Activated effector memory CD4-positive, alpha-beta T cell treated with Interleukin-2 at 50 U/mL for 16 hours (primary cell): Measurements from ENCODE around the gene RPP25L.

Source experiments
- DNase-seq: peaks from one replicate; pipeline ENCODE4 v3.0.0-alpha.2; 2020

The RPP25L gene

GRCh38 chr9:34637356-34638137, 25.6 kb upstream of the RPP25L start, which contains the start of gene SIGMAR1:
SIGMAR1 (minus strand) TSS chr9:34637787; CDS start chr9:34637697, 90 bp downstream.
- peak; percentile 90 for DNase-seq

DNA sequence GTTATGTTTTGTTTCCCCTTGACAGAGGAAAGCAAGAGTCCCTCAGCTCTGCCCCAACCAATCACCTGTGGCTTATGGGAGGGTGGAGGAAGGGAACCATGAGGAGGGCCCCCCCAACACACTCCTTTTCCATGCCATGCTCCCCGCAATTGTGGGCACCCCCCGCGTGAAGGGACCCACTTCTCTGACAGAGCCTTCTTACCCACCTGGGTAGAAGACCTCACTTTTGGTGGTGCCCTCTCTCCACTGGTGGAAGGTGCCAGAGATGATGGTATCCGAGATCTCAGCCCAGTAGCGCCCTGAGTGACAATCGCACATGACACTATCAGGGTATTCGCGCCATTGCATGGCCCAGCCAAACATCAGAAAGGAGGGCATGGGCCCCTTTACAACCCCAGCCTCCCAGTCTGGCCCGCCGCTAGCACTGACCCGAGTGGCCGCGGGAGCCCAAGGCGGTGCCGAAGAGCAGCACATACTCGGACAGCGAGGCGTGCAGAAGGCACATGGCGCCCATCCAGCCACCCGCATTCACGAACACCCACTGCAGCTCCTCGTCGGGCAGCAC, 25.0 kb upstream of the RPP25L start:
- no peak for DNase-seq

- no peak for DNase-seq
Measured at GRCh38 chr9:34635556-34635955, 23.7 kb upstream of the RPP25L start.

GRCh38 chr9:34634551-34635248, 22.8 kb upstream of the RPP25L start:
- no peak for DNase-seq

- peak; percentile 59 for DNase-seq
Measured at GRCh38 chr9:34633851-34634550, 22.1 kb upstream of the RPP25L start.

GRCh38 chr9:34633166-34633565, 21.3 kb upstream of the RPP25L start:
- DNase-seq, result no peak

GRCh38 chr9:34630402-34631154, 18.7 kb upstream of the RPP25L start:
- DNase-seq, result no peak

DNA sequence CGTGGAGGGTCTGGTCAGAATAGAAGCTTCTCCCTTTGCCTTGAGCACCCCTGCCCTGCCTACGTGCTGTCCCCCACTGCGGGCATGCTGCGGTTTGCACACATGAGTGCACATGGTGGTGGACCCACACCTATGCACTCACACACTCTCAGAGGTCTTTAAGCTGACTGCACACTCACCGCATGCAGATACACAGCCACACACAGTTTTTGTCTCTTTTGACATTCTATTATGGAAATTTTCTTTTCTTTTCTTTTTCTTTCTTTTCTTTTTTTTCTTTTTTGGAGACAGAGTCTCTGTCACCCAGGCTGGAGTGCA, 17.6 kb upstream of the RPP25L start:
- no peak for DNase-seq

- peak; percentile 32 for DNase-seq
Measured at GRCh38 chr9:34628656-34629490, 17.0 kb upstream of the RPP25L start, which contains the start of gene ARID3C. ARID3C (minus strand) TSS chr9:34629066; CDS start chr9:34628014, 1,052 bp downstream.

DNA sequence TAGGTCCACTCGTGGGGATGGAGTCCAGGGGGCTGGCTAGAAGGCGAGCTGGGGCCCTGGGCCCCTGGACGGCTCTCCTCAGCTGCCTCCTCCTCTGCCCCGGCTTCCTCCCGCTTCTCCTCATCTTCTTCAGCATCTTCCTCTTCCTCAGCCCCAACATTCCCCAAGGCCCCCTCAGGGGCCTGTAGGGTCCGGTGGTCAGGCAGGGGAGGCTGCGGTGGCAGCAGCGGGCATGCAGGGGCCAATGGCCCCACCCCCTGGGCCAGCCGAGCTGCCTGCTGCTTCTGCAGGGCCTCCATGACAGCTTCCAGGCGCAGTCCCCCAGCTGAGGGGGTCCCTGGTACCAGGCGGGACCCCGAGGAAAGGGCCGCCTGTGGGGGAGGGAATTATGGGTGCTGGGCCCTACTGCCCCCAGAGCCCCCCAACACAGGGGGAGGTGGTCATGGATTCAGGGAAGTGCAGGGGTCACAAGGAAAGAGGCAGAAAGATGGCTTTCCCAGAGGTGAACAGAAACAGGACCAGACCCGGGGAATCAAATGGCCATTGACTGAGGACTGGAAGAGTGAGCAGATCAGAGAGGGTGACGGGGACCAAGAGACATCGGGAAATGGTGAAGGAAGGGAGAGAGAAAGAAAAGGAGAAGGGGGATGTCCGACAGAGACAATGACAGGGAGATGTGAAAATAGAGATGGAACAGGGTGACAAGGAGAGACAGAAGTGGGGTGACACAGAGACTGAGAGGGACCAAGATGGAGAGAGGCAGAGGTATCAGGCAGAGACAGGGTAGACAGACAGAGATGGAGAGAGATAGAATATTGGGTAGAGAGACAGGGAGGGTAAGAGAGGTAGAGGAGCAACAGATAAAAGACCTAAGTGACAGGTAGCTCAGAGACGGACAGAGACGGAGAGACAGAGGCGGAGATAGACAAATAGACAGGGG, 16.1 kb upstream of the RPP25L start:
- DNase-seq, result no peak

DNA sequence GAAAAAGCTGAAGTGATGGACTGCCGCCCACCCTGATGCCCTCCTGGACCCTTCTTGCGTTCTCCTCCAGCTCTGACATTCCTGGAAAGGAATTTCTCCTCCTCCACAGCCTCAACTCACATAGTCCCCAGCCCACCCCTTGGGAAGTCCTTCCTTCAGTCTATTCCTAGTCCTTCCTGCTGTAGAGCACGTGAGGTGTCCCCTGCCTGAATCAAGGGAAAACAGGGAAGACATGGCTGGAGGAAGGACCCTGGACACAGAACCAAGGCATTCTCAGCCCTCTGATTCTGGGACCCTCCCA, 13.2 kb upstream of the RPP25L start:
- no peak for DNase-seq

- DNase-seq, result no peak
Measured at GRCh38 chr9:34624475-34625185, 12.7 kb upstream of the RPP25L start.

DNA sequence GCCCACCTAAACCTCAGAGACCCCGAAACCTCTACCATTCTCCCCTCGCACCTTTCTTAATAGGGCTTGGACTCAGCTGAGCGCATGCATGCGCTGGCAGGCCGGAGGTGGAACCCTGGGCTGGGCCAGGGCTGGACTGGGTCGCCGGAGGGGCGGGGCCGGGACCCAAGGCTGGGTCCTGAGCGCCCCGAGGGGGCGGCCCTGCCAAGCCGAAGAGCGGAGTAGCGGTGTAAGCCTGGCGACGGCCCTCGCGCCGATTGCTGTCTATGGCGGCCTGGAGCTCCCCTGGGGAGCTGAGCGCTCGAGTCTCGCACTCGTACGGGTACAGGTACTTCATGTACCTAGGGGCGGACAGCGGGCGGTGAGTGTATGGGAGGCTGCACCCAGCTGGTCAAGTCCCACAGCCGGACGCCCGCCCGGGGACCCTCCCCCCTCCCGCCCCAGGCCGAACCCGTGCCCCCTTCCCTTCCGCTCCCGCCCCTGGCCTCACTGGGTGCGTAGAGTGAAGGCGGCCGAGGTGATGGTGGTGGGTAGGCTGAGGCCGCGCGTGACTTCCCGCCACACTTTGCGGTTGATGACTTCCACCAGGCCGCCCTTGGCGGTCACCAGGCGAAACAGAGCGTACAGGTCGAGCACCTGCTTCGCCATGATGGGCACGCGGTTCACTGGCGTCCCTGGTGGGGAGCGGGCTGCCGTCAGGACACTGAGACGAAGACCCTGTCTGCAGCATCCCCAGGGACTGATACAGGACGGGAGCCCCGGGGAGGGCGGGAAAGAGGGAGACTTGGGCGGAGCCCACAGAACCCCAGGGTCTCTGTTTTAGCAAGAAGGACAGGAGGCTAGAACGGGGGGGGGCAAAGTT, 11.7 kb upstream of the RPP25L start:
- DNase-seq, result no peak

DNA sequence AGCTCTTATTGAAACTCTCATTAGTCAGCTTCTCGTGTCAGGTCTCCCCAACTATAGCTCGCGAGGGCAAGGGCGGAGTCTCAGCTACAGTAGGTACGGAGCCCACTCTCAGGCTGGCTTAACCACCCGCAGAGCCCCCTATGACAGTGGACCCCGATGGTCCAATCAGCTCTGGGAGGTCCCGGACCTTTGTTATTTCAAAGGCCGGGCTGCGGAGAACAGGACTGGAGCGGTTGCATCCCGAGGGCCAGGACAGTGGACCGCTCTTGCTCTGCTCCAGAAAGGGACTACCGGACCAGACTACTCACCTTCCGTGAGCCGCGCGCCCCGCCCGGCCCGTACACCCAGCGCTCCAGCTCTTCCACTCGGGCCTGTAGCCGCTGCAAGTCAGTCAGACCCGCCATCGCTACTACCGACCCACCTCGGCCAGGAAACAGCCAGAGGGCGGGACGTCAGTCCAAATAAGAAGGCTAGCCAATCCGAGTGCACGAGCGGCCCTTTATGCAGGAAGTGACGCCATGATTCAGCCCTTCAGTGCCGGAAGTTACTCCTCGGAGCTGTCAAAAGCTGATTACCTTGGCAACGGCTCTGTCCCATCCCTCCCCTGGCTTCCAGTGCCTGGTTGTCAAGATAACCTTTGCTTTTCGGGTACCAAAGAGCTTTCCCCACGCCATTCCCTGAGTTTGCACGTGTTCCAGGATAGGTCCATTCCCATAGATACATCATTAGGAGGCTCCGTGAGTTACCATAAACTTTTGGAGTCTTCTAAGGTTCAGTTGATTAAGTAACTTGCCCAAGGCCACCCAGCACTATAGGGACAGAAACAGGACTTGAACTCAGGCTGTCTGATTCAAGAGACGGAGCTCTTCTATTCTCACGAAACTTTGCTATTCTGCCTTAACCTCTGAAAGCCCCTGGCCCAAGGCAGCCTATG, 8.4 kb upstream of the RPP25L start, which contains the start of gene DCTN3:
Gene DCTN3 (minus strand): TSS at position 435 of the 934 bp plus-strand sequence. CDS start 31 bp downstream, at position 404.
- DNase-seq, result peak; percentile 87

- DNase-seq, result no peak
Measured at GRCh38 chr9:34615132-34615531, 3.2 kb upstream of the RPP25L start.

- peak; percentile 53 for DNase-seq
Measured at GRCh38 chr9:34612788-34613390, 992 bp upstream of the RPP25L start.

- no peak for DNase-seq
Measured at GRCh38 chr9:34611251-34611810, 566 bp downstream of the RPP25L start.
